GM12878 (cell line): ENCODE results near the gene PALLD. TPM values are rescaled to one million over a fixed set of nuclear protein-coding genes. Genes with fewer than 3 reads are reported as not detected.

Source experiments
- ATAC-seq: fragments of 200-7000 bp; cut with Tn5 transposase; 3 replicates; pipeline ENCODE4 v1.9.1; 2020; ENCODE audit warnings: mild to moderate bottlenecking, moderate library complexity
- BruUV-seq: library from RNA; stranded (reverse); fragments of 400-500 nt; replicated peaks from 2 replicates; lab custom pipeline; 2021; lab: Mats Ljungman, UMichigan
- CTCF ChIA-PET: fragments of 300-600 bp; sonication (Branson Sonifier 250); formaldehyde crosslinking; extraction: SDS; loops from one replicate; lab custom pipeline; 2021; ENCODE audit warnings: inconsistent platforms; lab: Yijun Ruan, JAX
- POLR2A ChIA-PET: fragments of 350-600 bp; formaldehyde crosslinking; extraction: SDS; loops from one replicate; lab custom pipeline; 2021; ENCODE audit warnings: inconsistent platforms; lab: Charles Lee
- RAD21 ChIA-PET: fragments of 300-600 bp; sonication (Branson Sonifier 250); formaldehyde crosslinking; loops from one replicate; lab custom pipeline; 2023; ENCODE audit warnings: antibody characterized with exemption; ENCODE audit not compliant: unreplicated experiment; lab: Charles Lee
- SMC1A ChIA-PET: fragments of 300-600 bp; sonication (Branson Sonifier 250); formaldehyde crosslinking; loops from one replicate; lab custom pipeline; 2023; ENCODE audit not compliant: unreplicated experiment, uncharacterized antibody; lab: Charles Lee
- DNase-seq: peaks from one replicate; pipeline ENCODE4 v3.0.0-alpha.2; 2011; ENCODE audit warnings: low read depth, low spot score
- FAIRE-seq: peaks from 3 replicates; lab custom pipeline; 2011; peaks lifted over from hg19 to GRCh38; lab: Jason Lieb, UNC
- H2AFZ ChIP-seq: 2 replicates; pipeline ENCODE4 v1.6.0; 2011; ENCODE audit warnings: low read depth, low read length, control low read depth; ENCODE audit not compliant: control insufficient read depth
- H3K27ac ChIP-seq: 2 replicates; pipeline ENCODE4 v1.5.1; 2011; ENCODE audit warnings: control low read depth; ENCODE audit not compliant: control insufficient read depth, insufficient read depth
- H3K27me3 ChIP-seq, 2 experiments: replicated peaks in 1 of 2; 2 replicates each; pipeline versions ENCODE4 v1.6.0 to v1.6.1; 2011; ENCODE audit warnings: low read length in 1 of 2; ENCODE audit not compliant: control insufficient read depth in 2 of 2, insufficient read depth in 2 of 2
- H3K36me3 ChIP-seq, 2 experiments: 2 replicates each; pipeline ENCODE4 v1.5.1; 2011; ENCODE audit warnings: low read length in 1 of 2; ENCODE audit not compliant: control insufficient read depth in 2 of 2, insufficient read depth in 2 of 2
- H3K4me1 ChIP-seq: 2 replicates; pipeline ENCODE4 v1.6.1; 2011; ENCODE audit warnings: mild to moderate bottlenecking, low read length, moderate library complexity, mixed read lengths; ENCODE audit not compliant: control insufficient read depth, insufficient read depth
- H3K4me2 ChIP-seq: 2 replicates; pipeline ENCODE4 v1.6.0; 2011; ENCODE audit warnings: control low read depth; ENCODE audit not compliant: control insufficient read depth, insufficient read depth
- H3K4me3 ChIP-seq: fragments of 200-600 bp; sonication (generic); 2 replicates; pipeline ENCODE4 v1.5.1; 2016
- H3K79me2 ChIP-seq: 2 replicates; pipeline ENCODE4 v1.6.0; 2011; ENCODE audit warnings: low read length; ENCODE audit not compliant: control insufficient read depth, insufficient read depth
- H3K9ac ChIP-seq: 2 replicates; pipeline ENCODE4 v1.8.0; 2011; ENCODE audit warnings: low read length, control low read depth, mixed read lengths; ENCODE audit not compliant: control insufficient read depth, insufficient read depth
- H3K9me3 ChIP-seq: replicated peaks from 3 replicates; pipeline ENCODE4 v1.5.1; 2011; ENCODE audit warnings: mild to moderate bottlenecking, low read length; ENCODE audit not compliant: control insufficient read depth, insufficient read depth
- H4K20me1 ChIP-seq: 2 replicates; pipeline ENCODE4 v1.6.0; 2011; ENCODE audit not compliant: control insufficient read depth, insufficient read depth
- BACH1 ChIP-seq: fragments of 450-650 bp; IDR thresholded peaks from 2 replicates; pipeline ENCODE4 v1.6.1; 2017; ENCODE audit warnings: mild to moderate bottlenecking, borderline replicate concordance
- BMI1 ChIP-seq: fragments of 450-650 bp; IDR thresholded peaks from 2 replicates; pipeline ENCODE4 v1.6.1; 2016; ENCODE audit warnings: mild to moderate bottlenecking, moderate library complexity, borderline replicate concordance
- IRF4 ChIP-seq: IDR thresholded peaks from 2 replicates; pipeline ENCODE4 v1.6.1; 2011; ENCODE audit warnings: low read depth, low read length
- SMAD5 ChIP-seq: IDR thresholded peaks from 2 replicates; pipeline ENCODE4 v1.6.1; 2016; ENCODE audit warnings: antibody characterized with exemption, low read depth
- ZBTB4 ChIP-seq: fragments of 450-650 bp; formaldehyde crosslinking; IDR thresholded peaks from 2 replicates; pipeline ENCODE4 v1.4.0; 2022; ENCODE audit warnings: mild to moderate bottlenecking, moderate library complexity
- ZBTB40 ChIP-seq: fragments of 450-650 bp; IDR thresholded peaks from 2 replicates; pipeline ENCODE4 v1.6.1; 2016; ENCODE audit warnings: mild to moderate bottlenecking, moderate library complexity, borderline replicate concordance
- in situ Hi-C: fragments of 300-500 bp; cut with MboI; formaldehyde crosslinking; loops from 9 replicates; pipeline ENCODE4 v1.14.3; 2018; ENCODE audit warnings: mixed read lengths
- intact Hi-C: fragments of 100-400 bp; cut with micrococcal nuclease; formaldehyde crosslinking; loops from one replicate; pipeline ENCODE4 v1.14.2; 2022; ENCODE audit not compliant: unreplicated experiment
- polyA plus RNA-seq, 11 experiments: library from polyadenylated mRNA; depleted of rRNA in 4 of 11; unstranded in 6 of 11; stranded (reverse) in 5 of 11; fragments of >200 nt; fragmentation: Nextera tagmentation in 4 of 11; fragmentation: Illumina TruSeq in 1 of 11; extraction: Ambion mirVana in 4 of 11; extraction: Trizol in 1 of 11; gene quantifications; 1 replicate in 1 of 11; 2 replicates in 10 of 11; pipeline versions ENCODE4 v1.2.1 to v1.2.3, GENCODE V29; 2011 to 2016; ENCODE audit warnings: inconsistent platforms in 2 of 11, missing spikeins in 2 of 11, low read depth in 1 of 11
- total RNA-seq, 4 experiments: library from RNA; depleted of rRNA in 3 of 4; stranded (reverse); fragments of >200 nt in 3 of 4; fragmentation: Illumina TruSeq in 1 of 4; extraction: Trizol in 1 of 4; gene quantifications; 2 replicates each; pipeline versions ENCODE4 v1.2.1 to v1.2.3, GENCODE V29; 2013 to 2021

The PALLD gene
- total and polyA plus RNA-seq, 10 of the 15 experiments (the other 5 are each of a cell fraction or from before 2014, with no cell fraction given), result 1.0 to 7.7 (median 1.7) TPM

DNA sequence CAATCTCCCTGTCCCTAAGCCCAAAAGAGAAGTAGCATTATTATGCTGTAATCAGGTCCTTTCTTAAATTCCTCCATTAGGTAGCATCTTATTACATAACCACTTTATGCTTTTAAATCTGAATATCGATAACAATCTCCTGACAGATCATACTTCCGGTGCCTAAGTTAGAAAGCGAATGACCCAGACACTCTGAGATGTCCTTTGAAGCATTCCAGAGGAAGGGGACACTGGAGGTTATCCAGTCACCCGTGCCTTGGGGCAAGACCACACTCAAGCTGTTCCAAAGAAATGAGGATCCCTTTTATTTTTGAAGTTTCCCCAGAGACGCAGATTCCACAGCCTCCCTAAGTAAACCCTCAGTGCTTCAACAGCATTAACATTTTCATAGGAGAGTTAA is 125.7 kb downstream of the PALLD start (continued):
- TF ChIP-seq ZBTB4 (CRISPR knock-in tag) (no peak), IRF4 (no peak)

- intact Hi-C loops (no loop called here), in situ Hi-C loops (no loop called here)
- BruUV-seq, result no TSS peak
- ChIA-PET CTCF (interaction anchor here (0.8 kb wide), 1 partner anchor 38 kb away, joined by 4 read pairs; no protein-coding TSS in a partner anchor), RAD21 (no interaction called here), POLR2A (interaction anchor here (0.5 to 0.6 kb wide), 2 partner anchors 16 to 32 kb away, joined by 5 to 7 read pairs; no protein-coding TSS in a partner anchor), SMC1A (no interaction called here)
- Histone ChIP-seq H3K9me3 (no peaks in the 10 kb centered on the region), H3K27ac (no peak overlapping the region), H3K4me1 (no peaks in the 10 kb centered on the region), H3K27me3 (peaks cover 0 to 2% of the 10 kb centered on the region in 2 experiments; a peak in 2 of 4 replicates), H3K36me3 (no peaks in the 10 kb centered on the region), H3K9ac (no peak overlapping the region), H2AFZ (no peak overlapping the region), H3K79me2 (no peaks in the 10 kb centered on the region), H4K20me1 (no peaks in the 10 kb centered on the region), H3K4me2 (no peak overlapping the region), H3K4me3 (no peak overlapping the region)
- DNase-seq (no peak), FAIRE-seq (no peak), ATAC-seq (no peak)
- no peak for TF ChIP-seq BACH1
- no peak for TF ChIP-seq ZBTB40
- TF ChIP-seq SMAD5, result no peak
- no peak for TF ChIP-seq BMI1
Measured at GRCh38 chr4:168623011-168623410, 126.2 kb downstream of the PALLD start.
